Stomach (tissue), 4 donors: Measurements from ENCODE around the gene COG5.

Source experiments
- EP300 ChIP-seq: sonication (generic); formaldehyde crosslinking; IDR thresholded peaks from one replicate; pipeline ENCODE4 v1.6.1; 2017; ENCODE audit warnings: antibody characterized with exemption
- POLR2A ChIP-seq, 4 donors: fragments of 450-650 bp; IDR thresholded peaks; one replicate each; pipeline ENCODE4 v1.6.1; 2016; ENCODE audit warnings: antibody characterized with exemption in 4 of 4, control low read depth in 2 of 4, mild to moderate bottlenecking in 1 of 4, moderate library complexity in 1 of 4
- POLR2AphosphoS5 ChIP-seq, 3 donors: sonication (generic); formaldehyde crosslinking; IDR thresholded peaks; one replicate each; pipeline ENCODE4 v1.6.1; 2016; ENCODE audit warnings: antibody characterized with exemption in 3 of 3
- TF ChIP-seq, protein P1 (sequence below), 7 experiments: fragments of 450-650 bp in 4 of 7; fragments of 200-600 bp in 3 of 7; sonication (generic) in 3 of 7; IDR thresholded peaks; one replicate each; pipeline ENCODE4 v1.5.1; 2016 to 2019; ENCODE audit warnings: antibody characterized with exemption in 7 of 7, control low read depth in 2 of 7, mild to moderate bottlenecking in 1 of 7

DNA sequence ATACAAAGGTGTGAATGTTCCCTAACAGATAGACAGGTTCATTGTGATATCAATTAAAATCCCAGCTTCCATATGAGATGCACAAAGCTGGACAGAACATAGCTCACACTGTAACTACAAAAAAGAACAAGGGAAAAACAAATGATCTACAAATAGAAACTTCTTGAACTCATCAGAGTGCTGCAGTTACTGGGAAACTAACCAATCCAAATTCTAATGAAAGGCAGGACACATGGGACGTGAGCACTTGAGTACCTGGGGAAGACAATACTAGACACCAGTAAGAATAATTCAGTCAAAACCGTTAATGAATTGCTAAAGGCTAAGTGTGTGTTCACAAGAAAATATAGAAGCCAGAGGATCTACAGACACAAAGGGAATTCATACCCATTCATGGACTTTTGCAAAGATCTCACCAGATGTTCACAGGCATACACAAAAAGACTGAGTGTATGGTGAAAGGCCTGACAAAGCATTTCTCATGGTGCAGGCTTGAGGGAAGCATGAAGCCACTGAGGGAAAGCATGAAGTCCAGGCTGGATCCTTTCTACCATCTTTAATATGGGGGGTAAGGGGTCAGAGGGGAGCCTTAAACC is 101.7 kb downstream of the COG5 start:
- TF ChIP-seq, protein P1, sequence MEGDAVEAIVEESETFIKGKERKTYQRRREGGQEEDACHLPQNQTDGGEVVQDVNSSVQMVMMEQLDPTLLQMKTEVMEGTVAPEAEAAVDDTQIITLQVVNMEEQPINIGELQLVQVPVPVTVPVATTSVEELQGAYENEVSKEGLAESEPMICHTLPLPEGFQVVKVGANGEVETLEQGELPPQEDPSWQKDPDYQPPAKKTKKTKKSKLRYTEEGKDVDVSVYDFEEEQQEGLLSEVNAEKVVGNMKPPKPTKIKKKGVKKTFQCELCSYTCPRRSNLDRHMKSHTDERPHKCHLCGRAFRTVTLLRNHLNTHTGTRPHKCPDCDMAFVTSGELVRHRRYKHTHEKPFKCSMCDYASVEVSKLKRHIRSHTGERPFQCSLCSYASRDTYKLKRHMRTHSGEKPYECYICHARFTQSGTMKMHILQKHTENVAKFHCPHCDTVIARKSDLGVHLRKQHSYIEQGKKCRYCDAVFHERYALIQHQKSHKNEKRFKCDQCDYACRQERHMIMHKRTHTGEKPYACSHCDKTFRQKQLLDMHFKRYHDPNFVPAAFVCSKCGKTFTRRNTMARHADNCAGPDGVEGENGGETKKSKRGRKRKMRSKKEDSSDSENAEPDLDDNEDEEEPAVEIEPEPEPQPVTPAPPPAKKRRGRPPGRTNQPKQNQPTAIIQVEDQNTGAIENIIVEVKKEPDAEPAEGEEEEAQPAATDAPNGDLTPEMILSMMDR (IDR thresholded peaks at IDR 0.05): no peak
- no peak for TF ChIP-seq POLR2AphosphoS5 (IDR thresholded peaks at IDR 0.05)
- no peak for TF ChIP-seq POLR2A (IDR thresholded peaks at IDR 0.05)
- TF ChIP-seq EP300: no peak
